Right lung (tissue), 5 donors: Measurements from ENCODE around the gene KBTBD6. TPM values are rescaled to one million over a fixed set of nuclear protein-coding genes. Genes with fewer than 3 reads are reported as not detected.

Experiments
- polyA plus RNA-seq, 5 donors: library from polyadenylated mRNA; unstranded; fragments of 120-200 nt; gene quantifications; one replicate each; pipeline versions ENCODE4 v1.2.1 to v1.2.3, GENCODE V29; 2013; ENCODE audit warnings: inconsistent platforms in 1 of 5, low replicate concordance in 1 of 5; ENCODE audit not compliant: insufficient read length in 5 of 5, insufficient read depth in 1 of 5

KBTBD6 gene
- polyA plus RNA-seq, 5 donors = 12.2 to 16.3 (median 14.7) TPM

Other genes with a start within 250 kb of the KBTBD6 start
- gene ELF1, start 113.5 kb downstream of the KBTBD6 start, polyA plus RNA-seq = 10 to 100 TPM; 42.0 to 56.0 (median 48.7) TPM
- 10 to 100 TPM; 18.5 to 26.7 (median 26.0) TPM for gene WBP4, start 71.3 kb downstream of the KBTBD6 start, polyA plus RNA-seq
- 10 to 100 TPM; 14.5 to 20.2 (median 17.6) TPM for gene KBTBD7, start 61.8 kb upstream of the KBTBD6 start, polyA plus RNA-seq
- gene MTRF1, start 130.8 kb upstream of the KBTBD6 start, polyA plus RNA-seq = 10 to 100 TPM; 16.7 to 27.5 (median 26.1) TPM
- 10 to 100 TPM; 35.9 to 64.6 (median 59.8) TPM for gene NAA16, start 178.5 kb upstream of the KBTBD6 start, polyA plus RNA-seq